GM12865 (cell line): Measurements from ENCODE around the gene RNF144B.

Experiments
- DNase-seq: peaks from one replicate; pipeline ENCODE4 v3.0.0; 2010; ENCODE audit warnings: low read depth
- H3K4me3 ChIP-seq: 2 replicates; pipeline ENCODE4 v1.5.1; 2011; ENCODE audit warnings: mild to moderate bottlenecking, low read depth, low read length, control low read depth
- CTCF ChIP-seq: IDR thresholded peaks from 2 replicates; pipeline ENCODE4 v1.5.1; 2011; ENCODE audit warnings: low read length, control low read depth, low read depth, inconsistent platforms; ENCODE audit not compliant: insufficient read depth; ENCODE audit errors: missing control alignments

Gene RNF144B

GRCh38 chr6:18473755-18474154 is 86.6 kb downstream of the RNF144B start:
- no peak overlapping the region for H3K4me3 ChIP-seq
- DNase-seq, result peak; percentile 2
- TF ChIP-seq CTCF, result no peak

- no peak overlapping the region for H3K4me3 ChIP-seq
- peak; percentile 2 for DNase-seq
- no peak for TF ChIP-seq CTCF
Measured at GRCh38 chr6:18477301-18477941, 90.3 kb downstream of the RNF144B start.

GRCh38 chr6:18478610-18479009 is 91.5 kb downstream of the RNF144B start:
- TF ChIP-seq CTCF, result no peak
- DNase-seq, result no peak
- no peak overlapping the region for H3K4me3 ChIP-seq

GRCh38 chr6:18481870-18482269 is 94.7 kb downstream of the RNF144B start:
- DNase-seq, result no peak
- TF ChIP-seq CTCF, result no peak

GRCh38 chr6:18485660-18486435 is 98.7 kb downstream of the RNF144B start:
- no peak for DNase-seq
- no peak overlapping the region for H3K4me3 ChIP-seq
- no peak for TF ChIP-seq CTCF

More at GRCh38 chr6:18481870-18482269, 94.7 kb downstream of the RNF144B start:
- H3K4me3 ChIP-seq, result no peak overlapping the region

GRCh38 chr6:18488004-18488403 is 100.9 kb downstream of the RNF144B start:
- no peak overlapping the region for H3K4me3 ChIP-seq
- no peak for TF ChIP-seq CTCF
- DNase-seq, result no peak
